Measurements from ENCODE around the gene ZNF438. TPM values are rescaled to one million over a fixed set of nuclear protein-coding genes. Genes with fewer than 3 reads are reported as not detected.

The ZNF438 gene
- total and polyA plus RNA-seq, 2 of the 13 experiments (the other 11 are each of a cell fraction or from before 2014, with no cell fraction given): 0.75 to 0.83 TPM

DNA sequence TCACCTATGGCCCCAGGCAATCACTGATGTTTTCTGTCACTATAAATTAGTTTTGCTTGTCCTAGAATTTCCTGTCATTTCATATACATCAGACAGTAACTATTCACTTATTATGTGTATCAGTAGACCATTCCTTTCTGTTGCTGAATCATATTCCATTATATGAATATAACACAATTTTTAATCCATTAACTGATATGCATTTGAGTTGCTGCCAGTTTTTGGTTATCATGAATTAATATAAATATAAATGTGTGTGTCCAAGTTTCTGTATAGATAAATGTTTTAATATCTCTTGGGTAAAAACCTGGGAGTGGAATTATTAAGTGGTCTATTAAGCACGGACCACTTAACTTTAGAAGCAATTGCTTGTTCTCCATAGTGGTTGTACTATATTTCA lies 143.8 kb downstream of the ZNF438 start:
- no peaks in the 10 kb centered on the region for H3K4me1 ChIP-seq (ENCODE audit: insufficient read depth, low read length)
- H3K79me2 ChIP-seq (ENCODE audit: insufficient read depth, low read length): no peaks in the 10 kb centered on the region
- no peak overlapping the region for H3K27ac ChIP-seq (ENCODE audit: extremely low read length, insufficient read depth, low read length)
- H3K9ac ChIP-seq (ENCODE audit: insufficient read depth, low read depth, low read length): no peak overlapping the region
- no peak for DNase-seq (ENCODE audit: low spot score)
- WGBS (ENCODE audit: low lambda C conversion rate): 61% methylated on average over 1 of the region's 1 CpG
- H4K20me1 ChIP-seq (ENCODE audit: insufficient read depth, low read length): no peaks in the 10 kb centered on the region
- CTCF ChIA-PET (ENCODE audit: low intra/inter-chr PET ratio, low total read pairs): no interaction called here
- intact Hi-C loops (cut with micrococcal nuclease; ENCODE audit: unreplicated experiment) (no loop called here), in situ Hi-C loops (cut with HindIII; ENCODE audit: extremely low pct_ligation_motif_present, low pct_unique_long_range_greater_than_20kb) (no loop called here)
- H2AFZ ChIP-seq (ENCODE audit: low read length): no peak overlapping the region
- FAIRE-seq: no peak
- no TSS peak for BruUV-seq (replicated peaks)
- H3K36me3 ChIP-seq (replicated peaks in 1 of 2; ENCODE audit: control insufficient read depth in 1 of 2, insufficient read depth in 2 of 2, low read length in 2 of 2): no peaks in the 10 kb centered on the region
- H3K27me3 ChIP-seq (ENCODE audit: control insufficient read depth in 1 of 2, insufficient read depth in 2 of 2, low read length in 2 of 2): no peaks in the 10 kb centered on the region
- no peak for ATAC-seq
- H3K4me2 ChIP-seq (ENCODE audit: low read depth, low read length): no peak overlapping the region
- no peaks in the 10 kb centered on the region for H3K9me3 ChIP-seq (ENCODE audit: low read length)
- TF ChIP-seq ZFP41 (CRISPR knock-in tag; IDR thresholded peaks at IDR 0.05; ENCODE audit: borderline replicate concordance): no peak
- TF ChIP-seq, protein P1, sequence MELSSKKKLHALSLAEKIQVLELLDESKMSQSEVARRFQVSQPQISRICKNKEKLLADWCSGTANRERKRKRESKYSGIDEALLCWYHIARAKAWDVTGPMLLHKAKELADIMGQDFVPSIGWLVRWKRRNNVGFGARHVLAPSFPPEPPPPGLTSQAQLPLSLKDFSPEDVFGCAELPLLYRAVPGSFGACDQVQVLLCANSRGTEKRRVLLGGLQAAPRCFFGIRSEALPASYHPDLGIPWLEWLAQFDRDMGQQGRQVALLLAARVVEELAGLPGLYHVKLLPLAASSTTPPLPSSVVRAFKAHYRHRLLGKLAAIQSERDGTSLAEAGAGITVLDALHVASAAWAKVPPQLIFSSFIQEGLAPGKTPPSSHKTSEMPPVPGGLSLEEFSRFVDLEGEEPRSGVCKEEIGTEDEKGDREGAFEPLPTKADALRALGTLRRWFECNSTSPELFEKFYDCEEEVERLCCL (CRISPR knock-in tag; IDR thresholded peaks at IDR 0.05; ENCODE audit: borderline replicate concordance): no peak
- TF ChIP-seq, protein P2, sequence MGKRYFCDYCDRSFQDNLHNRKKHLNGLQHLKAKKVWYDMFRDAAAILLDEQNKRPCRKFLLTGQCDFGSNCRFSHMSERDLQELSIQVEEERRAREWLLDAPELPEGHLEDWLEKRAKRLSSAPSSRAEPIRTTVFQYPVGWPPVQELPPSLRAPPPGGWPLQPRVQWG (CRISPR knock-in tag; IDR thresholded peaks at IDR 0.05; ENCODE audit: borderline replicate concordance, low read depth): no peak
- no peak for TF ChIP-seq HNF4A (CRISPR knock-in tag; IDR thresholded peaks at IDR 0.05)
- no peak for TF ChIP-seq PCBP2 (optimal IDR thresholded peaks at IDR 0.05; ENCODE audit: low read depth, low read length, poor library complexity, severe bottlenecking)
- no peak for TF ChIP-seq ESRRA (CRISPR knock-in tag; IDR thresholded peaks at IDR 0.05; ENCODE audit: low read depth)
- TF ChIP-seq ZNF484 (CRISPR knock-in tag; IDR thresholded peaks at IDR 0.05; ENCODE audit: borderline replicate concordance, low read depth): no peak
- TF ChIP-seq PHF20 (CRISPR knock-in tag; IDR thresholded peaks at IDR 0.05): no peak
- TF ChIP-seq ZNF788 (CRISPR knock-in tag; IDR thresholded peaks at IDR 0.05; ENCODE audit: borderline replicate concordance): no peak
- TF ChIP-seq ZFP36L1 (CRISPR knock-in tag; IDR thresholded peaks at IDR 0.05): no peak
- TF ChIP-seq KLF13 (CRISPR knock-in tag; IDR thresholded peaks at IDR 0.05): no peak
- no peak for TF ChIP-seq RFXANK (CRISPR knock-in tag; IDR thresholded peaks at IDR 0.05)
- TF ChIP-seq ZKSCAN8 (CRISPR knock-in tag; IDR thresholded peaks at IDR 0.05; ENCODE audit: borderline replicate concordance): no peak
- TF ChIP-seq ZNF230 (CRISPR knock-in tag; IDR thresholded peaks at IDR 0.05): no peak
- no peak for TF ChIP-seq HCFC1 (IDR thresholded peaks at IDR 0.05; ENCODE audit: low read depth, low read length)
- TF ChIP-seq ZNF552 (CRISPR knock-in tag; IDR thresholded peaks at IDR 0.05; ENCODE audit: borderline replicate concordance): no peak
- TF ChIP-seq, protein P3, sequence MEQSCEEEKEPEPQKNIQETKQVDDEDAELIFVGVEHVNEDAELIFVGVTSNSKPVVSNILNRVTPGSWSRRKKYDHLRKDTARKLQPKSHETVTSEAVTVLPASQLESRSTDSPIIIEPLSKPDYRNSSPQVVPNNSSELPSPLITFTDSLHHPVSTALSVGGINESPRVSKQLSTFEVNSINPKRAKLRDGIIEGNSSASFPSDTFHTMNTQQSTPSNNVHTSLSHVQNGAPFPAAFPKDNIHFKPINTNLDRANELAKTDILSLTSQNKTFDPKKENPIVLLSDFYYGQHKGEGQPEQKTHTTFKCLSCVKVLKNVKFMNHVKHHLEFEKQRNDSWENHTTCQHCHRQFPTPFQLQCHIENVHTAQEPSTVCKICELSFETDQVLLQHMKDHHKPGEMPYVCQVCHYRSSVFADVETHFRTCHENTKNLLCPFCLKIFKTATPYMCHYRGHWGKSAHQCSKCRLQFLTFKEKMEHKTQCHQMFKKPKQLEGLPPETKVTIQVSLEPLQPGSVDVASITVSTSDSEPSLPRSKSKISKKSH (CRISPR knock-in tag; IDR thresholded peaks at IDR 0.05; ENCODE audit: borderline replicate concordance): no peak
- no peak for TF ChIP-seq ZZZ3 (CRISPR knock-in tag; IDR thresholded peaks at IDR 0.05; ENCODE audit: borderline replicate concordance)
- no peak for TF ChIP-seq CBX5 (CRISPR knock-in tag; IDR thresholded peaks at IDR 0.05; ENCODE audit: borderline replicate concordance)
- no peak overlapping the region for H3K4me3 ChIP-seq (replicated peaks in 1 of 3; ENCODE audit: insufficient read depth in 1 of 3, low read depth in 2 of 3, low read length in 3 of 3)
- POLR2A ChIA-PET: no interaction called here

All from HepG2 (cell line).